Prostate gland (tissue), 2 donors: ENCODE measurements around the gene CARD9. TPM values are rescaled to one million over a fixed set of nuclear protein-coding genes. Genes with fewer than 3 reads are reported as not detected.

Experiments
- DNase-seq: peaks from one replicate; pipeline ENCODE4 v3.0.0-alpha.2; 2019; ENCODE audit warnings: low spot score
- H3K27ac ChIP-seq, 2 donors: fragments of 200-600 bp; sonication (generic); 2 replicates each; pipeline ENCODE4 v1.5.1; 2017 to 2019
- H3K27me3 ChIP-seq: fragments of 200-600 bp; sonication (generic); replicated peaks from 2 replicates; pipeline ENCODE4 v1.5.1; 2019; ENCODE audit not compliant: insufficient read depth
- H3K36me3 ChIP-seq, 2 donors: fragments of 200-600 bp; sonication (generic); 1 replicate in 1 of 2; 2 replicates in 1 of 2; pipeline versions ENCODE4 v1.5.1 to v1.8.1; 2017 to 2019
- H3K4me1 ChIP-seq: fragments of 200-600 bp; sonication (generic); replicated peaks from 2 replicates; pipeline ENCODE4 v1.5.1; 2019
- H3K4me3 ChIP-seq, 2 donors: fragments of 200-600 bp; sonication (generic); 2 replicates each; pipeline ENCODE4 v1.5.1; 2017 to 2019
- H3K9me3 ChIP-seq: fragments of 200-600 bp; sonication (generic); 2 replicates; pipeline ENCODE4 v1.5.1; 2017
- CTCF ChIP-seq, 4 experiments: fragments of 200-600 bp in 2 of 4; fragments of 450-650 bp in 2 of 4; sonication (generic) in 2 of 4; IDR thresholded peaks; 1 replicate in 3 of 4; 2 replicates in 1 of 4; pipeline ENCODE4 v1.5.1; 2016 to 2019; ENCODE audit warnings: antibody characterized with exemption in 4 of 4, mild to moderate bottlenecking in 2 of 4, moderate library complexity in 2 of 4
- POLR2A ChIP-seq: fragments of 450-650 bp; IDR thresholded peaks from one replicate; pipeline ENCODE4 v1.6.1; 2016; ENCODE audit warnings: antibody characterized with exemption, mild to moderate bottlenecking
- POLR2AphosphoS5 ChIP-seq: sonication (generic); formaldehyde crosslinking; IDR thresholded peaks from one replicate; pipeline ENCODE4 v1.6.1; 2017; ENCODE audit warnings: antibody characterized with exemption
- WGBS: methylation state at CpG from one replicate; pipeline ENCODE4 v1.1.5; 2018; 5-methylcytosine and 5-hydroxymethylcytosine counted together
- intact Hi-C: fragments of 100-400 bp; cut with DNase I; formaldehyde crosslinking; loops from one replicate; pipeline ENCODE4 v1.14.2; 2022
- total RNA-seq, 2 donors: library from RNA; depleted of rRNA; stranded (reverse); fragments of >200 nt; gene quantifications; one replicate each; pipeline ENCODE4 v1.1.0, GENCODE V29; 2016

Gene CARD9
- total RNA-seq, 2 donors from 2014 or later: 1.5 to 3.4 TPM

- intact Hi-C loops: no loop called here
- Histone ChIP-seq H3K36me3 (peaks cover 35 to 54% of the 10 kb centered on the region in 2 donors), H3K27me3 (no peaks in the 10 kb centered on the region), H3K27ac (no peak overlapping the region), H3K4me3 (no peak overlapping the region), H3K9me3 (no peaks in the 10 kb centered on the region), H3K4me1 (no peaks in the 10 kb centered on the region)
- DNase-seq: no peak
- 90% methylated on average over 48 of the region's 48 CpGs for WGBS
- no peak for TF ChIP-seq POLR2A
- no peak for TF ChIP-seq CTCF (IDR thresholded peaks at IDR 0.05)
- TF ChIP-seq POLR2AphosphoS5: no peak
Observed at GRCh38 chr9:136418182-136419091, 45.0 kb upstream of the CARD9 start.

DNA sequence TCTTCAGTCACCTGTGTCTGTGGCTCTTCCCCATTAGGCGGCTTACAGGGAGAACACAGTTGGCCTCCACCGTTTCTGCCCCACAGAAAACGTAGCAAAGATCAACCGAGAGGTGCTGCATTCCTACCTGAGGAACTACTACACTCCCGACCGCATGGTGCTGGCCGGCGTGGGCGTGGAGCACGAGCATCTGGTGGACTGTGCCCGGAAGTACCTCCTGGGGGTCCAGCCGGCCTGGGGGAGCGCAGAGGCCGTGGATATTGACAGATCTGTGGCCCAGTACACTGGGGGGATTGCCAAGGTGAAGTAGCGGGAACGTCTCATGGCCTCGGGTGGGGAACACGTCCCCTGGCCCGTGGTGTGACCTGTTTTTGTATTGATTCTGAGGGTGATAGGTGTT is 43.4 kb upstream of the CARD9 start:
- no peaks in the 10 kb centered on the region for H3K9me3 ChIP-seq
- no peak overlapping the region for H3K27ac ChIP-seq
- intact Hi-C loops: no loop called here
- H3K4me1 ChIP-seq: no peaks in the 10 kb centered on the region
- TF ChIP-seq POLR2AphosphoS5 (no peak), CTCF (IDR thresholded peaks at IDR 0.05) (no peak), POLR2A (no peak)
- no peak for DNase-seq
- H3K27me3 ChIP-seq: no peaks in the 10 kb centered on the region
- peaks cover 26 to 44% of the 10 kb centered on the region in 2 donors for H3K36me3 ChIP-seq
- WGBS: 95% methylated on average over 19 of the region's 19 CpGs
- no peak overlapping the region for H3K4me3 ChIP-seq

DNA sequence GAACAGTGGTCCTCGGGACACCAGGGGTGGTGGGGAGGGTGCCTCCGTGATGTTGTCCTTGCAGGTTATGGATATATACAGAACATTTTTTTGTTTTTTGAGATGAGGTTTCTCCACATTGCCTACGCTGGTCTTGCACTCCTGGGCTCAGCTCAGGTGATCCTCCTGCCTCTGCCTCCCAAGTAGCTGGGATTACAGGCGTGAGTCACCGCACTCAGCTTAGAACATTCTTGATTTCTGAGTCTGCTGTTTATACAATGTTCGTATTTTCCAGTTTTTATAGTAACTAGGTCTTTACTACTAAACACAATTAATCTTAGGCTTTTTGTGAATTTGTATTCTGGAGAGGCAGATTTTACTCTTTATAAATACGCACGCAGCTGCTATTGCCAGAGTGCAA is 43.0 kb upstream of the CARD9 start:
- H3K4me1 ChIP-seq: peaks cover 3% of the 10 kb centered on the region
- 93% methylated on average over 8 of the region's 8 CpGs for WGBS
- H3K36me3 ChIP-seq: peaks cover 26 to 39% of the 10 kb centered on the region in 2 donors
- H3K9me3 ChIP-seq: no peaks in the 10 kb centered on the region
- no peaks in the 10 kb centered on the region for H3K27me3 ChIP-seq
- no peak overlapping the region for H3K27ac ChIP-seq
- TF ChIP-seq POLR2A (no peak), CTCF (IDR thresholded peaks at IDR 0.05) (no peak), POLR2AphosphoS5 (no peak)
- intact Hi-C loops: no loop called here
- DNase-seq: no peak
- no peak overlapping the region for H3K4me3 ChIP-seq

- peaks cover 14% of the 10 kb centered on the region in 2 donors for H3K36me3 ChIP-seq
- no peak overlapping the region for H3K4me3 ChIP-seq
- intact Hi-C loops: no loop called here
- TF ChIP-seq POLR2A (no peak), CTCF (IDR thresholded peaks at IDR 0.05) (no peak), POLR2AphosphoS5 (no peak)
- H3K27me3 ChIP-seq: no peaks in the 10 kb centered on the region
- peaks cover 6% of the 10 kb centered on the region for H3K4me1 ChIP-seq
- 70% methylated on average over 9 of the region's 9 CpGs for WGBS
- DNase-seq: no peak
- no peak overlapping the region for H3K27ac ChIP-seq
- H3K9me3 ChIP-seq: no peaks in the 10 kb centered on the region
Observed at GRCh38 chr9:136412962-136413361, 39.5 kb upstream of the CARD9 start.

GRCh38 chr9:136411378-136411777 is 37.9 kb upstream of the CARD9 start:
- peaks cover 0 to 7% of the 10 kb centered on the region in 2 donors for H3K36me3 ChIP-seq
- peaks cover 6% of the 10 kb centered on the region for H3K4me1 ChIP-seq
- H3K4me3 ChIP-seq: peak overlapping the region; percentile 96 to 98
- 38% methylated on average over 4 of the region's 4 CpGs for WGBS
- TF ChIP-seq CTCF (IDR thresholded peaks at IDR 0.05) (no peak), POLR2A (no peak), POLR2AphosphoS5 (no peak)
- H3K27ac ChIP-seq: no peak overlapping the region
- H3K27me3 ChIP-seq: no peaks in the 10 kb centered on the region
- DNase-seq: no peak
- intact Hi-C loops: no loop called here
- H3K9me3 ChIP-seq: no peaks in the 10 kb centered on the region
